NCI-H146 treated with DMSO at 0.1 percent for 48 hours (cell line): Measurements from ENCODE around the gene MKLN1.

Experiments used
- DNase-seq: peaks from one replicate; lab custom pipeline; 2025; ENCODE audit not compliant: unreplicated experiment; lab: John Stamatoyannopoulos, UW

The MKLN1 gene

GRCh38 chr7:131346885-131347592, 19.4 kb downstream of the MKLN1 start:
- DNase-seq: no peak

- no peak for DNase-seq
Measured at GRCh38 chr7:131352032-131352431, 24.4 kb downstream of the MKLN1 start.

GRCh38 chr7:131354390-131354789, 26.7 kb downstream of the MKLN1 start:
- no peak for DNase-seq

GRCh38 chr7:131355917-131356777, 28.5 kb downstream of the MKLN1 start:
- DNase-seq: no peak

- DNase-seq: no peak
Measured at GRCh38 chr7:131357282-131357880, 29.7 kb downstream of the MKLN1 start.

- DNase-seq: no peak
Measured at GRCh38 chr7:131358636-131359035, 31.0 kb downstream of the MKLN1 start.

- DNase-seq: no peak
Measured at GRCh38 chr7:131359136-131359776, 31.6 kb downstream of the MKLN1 start.

GRCh38 chr7:131363719-131364118, 36.0 kb downstream of the MKLN1 start:
- DNase-seq: peak; percentile 10

- DNase-seq: no peak
Measured at GRCh38 chr7:131364767-131365344, 37.2 kb downstream of the MKLN1 start.

GRCh38 chr7:131365838-131366237, 38.2 kb downstream of the MKLN1 start:
- no peak for DNase-seq

GRCh38 chr7:131369354-131369753, 41.7 kb downstream of the MKLN1 start:
- DNase-seq: no peak

- no peak for DNase-seq
Measured at GRCh38 chr7:131370523-131370968, 42.9 kb downstream of the MKLN1 start.

GRCh38 chr7:131371411-131371810, 43.7 kb downstream of the MKLN1 start:
- DNase-seq: no peak

GRCh38 chr7:131372554-131372953, 44.9 kb downstream of the MKLN1 start:
- no peak for DNase-seq

- DNase-seq: no peak
Measured at GRCh38 chr7:131374821-131375220, 47.1 kb downstream of the MKLN1 start.

- DNase-seq: no peak
Measured at GRCh38 chr7:131381069-131381838, 53.6 kb downstream of the MKLN1 start.

- DNase-seq: no peak
Measured at GRCh38 chr7:131383417-131384285, 56.0 kb downstream of the MKLN1 start.

- DNase-seq: no peak
Measured at GRCh38 chr7:131384286-131384635, 56.6 kb downstream of the MKLN1 start.

- DNase-seq: no peak
Measured at GRCh38 chr7:131385039-131385605, 57.4 kb downstream of the MKLN1 start.
